Uterus (tissue), 2 donors: ENCODE measurements around the gene TMEM14B.

Experiments
- CTCF ChIP-seq, 4 experiments: fragments of 200-600 bp in 2 of 4; fragments of 450-650 bp in 2 of 4; sonication (generic) in 2 of 4; IDR thresholded peaks; one replicate each; pipeline ENCODE4 v1.5.1; 2016 to 2019; ENCODE audit warnings: antibody characterized with exemption in 4 of 4, mild to moderate bottlenecking in 2 of 4, moderate library complexity in 1 of 4
- POLR2A ChIP-seq, 2 donors: fragments of 450-650 bp; IDR thresholded peaks; one replicate each; pipeline ENCODE4 v1.6.1; 2016; ENCODE audit warnings: antibody characterized with exemption in 2 of 2, mild to moderate bottlenecking in 1 of 2, moderate library complexity in 1 of 2

DNA sequence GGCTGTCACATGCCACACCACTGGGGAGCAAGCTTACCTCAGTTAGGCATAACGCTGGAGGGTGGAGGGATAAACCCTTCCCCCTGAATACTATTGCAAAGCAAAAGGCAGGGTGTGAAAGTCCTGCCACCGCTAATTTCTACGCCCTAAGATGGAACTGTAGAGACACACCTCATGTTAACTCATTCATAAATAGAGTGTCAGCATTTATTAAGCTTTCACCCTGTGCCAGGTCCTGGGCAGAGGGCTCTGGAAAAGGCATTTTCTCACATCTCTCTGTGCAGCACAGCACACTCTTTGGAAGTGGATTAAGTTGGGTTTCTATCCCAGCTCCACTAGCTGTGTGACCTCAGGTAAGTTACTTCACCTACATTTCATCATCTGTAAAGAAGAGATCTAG lies 21.8 kb downstream of the TMEM14B start:
- TF ChIP-seq POLR2A (IDR thresholded peaks at IDR 0.05) (no peak), CTCF (IDR thresholded peaks at IDR 0.05) (no peak)
